Right ventricle myocardium superior (tissue), 1 donor: ENCODE results near the gene TMEM50B. TPM values are rescaled to one million over a fixed set of nuclear protein-coding genes. Genes with fewer than 3 reads are reported as not detected.
A peak's percentile ranks its signal among the peaks of the same experiment; 100 is the strongest.
"Not testable (repeated sequence)": the region's sequence is repeated elsewhere in the genome, so short reads cannot be mapped to it uniquely, and the experiment has no call there.

Experiments used
- ATAC-seq: fragments of 200-7000 bp; cut with Tn5 transposase; one replicate; pipeline ENCODE4 v1.9.1; 2020; ENCODE audit warnings: mild to moderate bottlenecking; ENCODE audit not compliant: poor library complexity
- DNase-seq: peaks from one replicate; pipeline ENCODE4 v3.0.0-alpha.2; 2020
- intact Hi-C: fragments of 100-400 bp; cut with DNase I; formaldehyde crosslinking; loops from one replicate; pipeline ENCODE4 v1.11.2; 2022
- long read RNA-seq: library from polyadenylated mRNA; unstranded; transcript quantifications from one replicate; pipeline ENCODE4 v2.0.0, GENCODE V29; 2021
- total RNA-seq: library from RNA; stranded (reverse); fragmentation: NEBNext Ultra II Directional; extraction: Animal tissue kit (Norgen Biotek cat#: 25700); gene quantifications from one replicate; pipeline ENCODE4 v1.2.1, GENCODE V29; 2021
- donor health status: DM: no; HTN: yes; CAD: no; lungs with severe emphysema.

The TMEM50B gene
- total RNA-seq, result 33.9 TPM
- long read RNA-seq, transcript TMEM50B-210 (7 exons, 2,375 nt), result major isoform, 141 of 176 reads
- long read RNA-seq, partial matches to known transcripts, result 3 of 176 reads
- long read RNA-seq, other reads (novel, unspliced or antisense), result 25 of 176 reads

DNA sequence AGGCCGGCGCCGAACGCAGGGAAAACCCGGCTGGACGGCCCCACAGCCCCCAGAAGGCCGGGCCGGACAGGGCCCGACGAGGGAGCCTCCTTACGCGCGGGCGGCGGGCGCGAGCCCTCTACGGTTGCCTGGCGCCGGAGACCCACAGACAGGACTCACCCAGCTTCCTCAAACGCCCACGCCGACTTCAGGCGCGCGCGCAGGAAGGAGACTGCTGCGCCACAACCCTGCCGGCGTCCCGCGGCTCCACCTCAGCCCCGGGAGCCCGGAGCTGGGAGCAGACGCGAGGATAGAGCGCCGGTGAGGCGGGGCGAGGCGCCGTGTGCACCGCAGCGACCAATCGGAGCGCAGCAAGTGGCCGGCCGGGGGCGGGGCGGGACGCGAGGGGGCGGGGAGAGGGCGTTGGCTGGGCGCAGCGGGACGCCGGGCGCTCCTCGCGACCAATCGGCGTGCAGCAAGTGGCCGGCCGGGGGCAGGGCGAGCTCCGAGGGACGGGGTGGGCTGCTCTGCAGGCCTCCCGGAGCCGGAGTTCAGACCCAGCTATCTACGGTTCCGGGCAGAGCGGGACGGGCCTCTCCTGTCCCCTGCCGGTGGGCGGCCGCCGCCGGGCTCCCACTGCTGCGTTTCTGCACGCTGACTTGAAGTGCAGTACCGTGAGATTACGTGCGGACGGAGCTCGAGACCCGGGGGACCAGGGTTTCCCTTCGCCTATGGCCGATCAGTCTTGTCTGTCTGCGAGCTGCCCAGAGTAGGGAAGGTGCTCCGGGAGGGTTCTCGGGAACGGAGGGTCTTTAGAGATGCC is at the start of gene TMEM50B:
Gene TMEM50B, minus strand, starts transcription at position 296 of the 802 bp plus-strand sequence. CDS start 11,089 bp downstream, outside the sequence.
- ATAC-seq, result peak; percentile 98
- DNase-seq, result peak; percentile 97
- intact Hi-C loops, result no loop called here

DNA sequence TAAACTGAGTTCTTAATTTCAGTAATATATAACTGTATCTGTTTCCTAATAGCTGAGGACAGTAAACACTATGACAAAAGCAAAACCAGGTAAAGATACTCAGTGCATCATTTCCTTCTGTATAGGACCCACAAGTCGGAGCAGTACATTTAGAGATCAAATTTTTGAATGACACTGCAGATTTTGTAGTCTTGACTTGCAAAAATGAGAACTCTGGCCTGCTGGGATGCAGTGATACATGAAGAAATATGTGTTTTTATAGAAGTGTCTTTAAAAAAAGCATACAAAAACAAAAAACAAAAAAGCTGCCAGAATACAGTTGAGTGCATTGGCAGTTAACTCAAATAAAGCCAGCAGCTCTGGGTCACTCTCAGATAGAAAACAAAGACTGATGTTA is 43.2 kb upstream of the TMEM50B start:
- DNase-seq, result no peak
- intact Hi-C loops, result no loop called here

DNA sequence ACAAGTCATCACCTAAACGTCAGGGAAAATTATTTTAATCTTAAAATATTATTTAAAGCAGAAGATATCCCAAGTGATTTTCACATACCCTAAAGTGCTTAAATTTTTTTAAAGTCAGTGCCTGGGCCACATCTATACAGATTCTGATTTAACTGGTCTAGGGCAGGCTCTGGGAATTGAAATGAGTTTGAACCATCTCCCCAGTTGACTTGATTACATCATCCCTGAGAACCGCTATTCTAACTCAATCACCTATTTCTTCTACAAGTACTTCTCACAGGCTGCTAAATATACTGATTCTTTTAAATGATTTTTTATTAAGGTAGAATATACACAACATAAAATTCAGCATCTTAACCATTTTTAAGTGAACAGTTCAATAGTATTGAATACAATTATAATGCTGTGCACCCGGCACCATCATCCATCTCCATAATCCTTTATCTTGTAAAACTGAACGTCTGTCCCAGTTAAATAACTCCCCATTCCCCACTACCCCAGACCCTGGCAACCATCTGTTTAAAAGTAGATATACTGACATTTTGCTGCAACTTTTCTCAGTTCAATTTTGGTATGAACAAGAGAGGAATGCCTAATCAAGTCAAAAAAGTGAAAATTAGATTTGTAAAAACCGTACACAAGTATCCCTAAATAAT is 42.7 kb upstream of the TMEM50B start:
- DNase-seq (no peak), ATAC-seq (no peak)
- intact Hi-C loops, result no loop called here

More for the DNA sequence above, 43.2 kb upstream of the TMEM50B start:
- ATAC-seq, result no peak

DNA sequence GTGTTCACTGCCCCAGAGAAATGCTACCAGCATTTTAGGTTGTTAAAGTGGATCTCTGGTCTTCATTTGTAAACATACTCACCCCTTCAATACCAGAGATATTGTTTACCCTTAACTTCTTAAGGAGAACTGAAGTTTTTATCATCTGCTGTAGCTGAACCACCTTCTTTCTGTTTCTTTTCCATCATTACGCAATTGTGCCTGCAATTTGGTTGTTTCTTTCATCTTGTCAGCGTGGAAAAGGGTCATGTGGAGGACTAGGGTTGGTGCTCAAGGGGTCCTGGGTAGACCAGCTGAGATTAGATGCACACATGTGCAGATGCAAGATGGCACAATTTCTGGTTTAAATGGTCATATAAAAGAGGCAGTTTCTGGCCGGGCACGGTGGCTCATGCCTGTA is 39.1 kb upstream of the TMEM50B start:
- ATAC-seq (no peak), DNase-seq (no peak)
- intact Hi-C loops, result no loop called here

DNA sequence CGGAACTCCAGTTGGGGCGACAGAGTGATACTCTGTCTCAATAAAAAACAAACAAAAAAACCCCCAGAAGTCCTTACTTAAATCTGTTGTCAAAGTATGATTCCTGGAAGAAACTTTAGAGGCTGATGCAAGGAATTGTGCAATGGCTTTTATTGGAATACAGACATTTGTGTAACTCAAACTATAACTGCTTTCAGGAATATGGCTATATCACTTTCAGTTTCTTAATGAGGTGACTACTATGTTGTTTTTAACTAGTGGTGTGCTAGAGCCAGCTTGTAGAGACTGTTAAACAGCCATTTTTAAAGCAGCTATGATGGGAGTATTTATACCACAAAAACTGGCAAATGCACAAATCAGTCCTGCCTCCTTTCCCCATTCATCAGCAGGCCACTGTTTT is 34.5 kb upstream of the TMEM50B start:
- intact Hi-C loops, result no loop called here
- no peak for ATAC-seq
- no peak for DNase-seq

DNA sequence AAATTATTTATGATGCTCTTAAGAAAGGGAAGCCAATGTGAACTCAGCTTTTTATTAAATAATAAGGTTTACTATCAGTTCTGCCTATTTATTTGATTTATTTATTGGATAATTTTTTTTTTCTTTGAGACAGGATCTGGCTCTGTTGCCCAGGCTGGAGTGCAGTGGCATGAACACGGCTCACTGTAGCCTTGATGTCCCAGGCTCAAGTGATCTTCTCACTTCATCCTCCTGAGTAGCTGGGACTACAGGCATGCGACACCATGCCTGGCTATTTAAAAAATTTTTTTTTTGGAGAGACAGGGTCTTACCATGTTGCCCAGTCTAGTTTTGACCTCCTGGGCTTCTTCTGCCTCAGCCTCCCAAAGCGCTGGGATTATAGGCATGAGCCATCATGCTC is 32.7 kb upstream of the TMEM50B start:
- ATAC-seq (no peak), DNase-seq (no peak)
- intact Hi-C loops, result no loop called here

DNA sequence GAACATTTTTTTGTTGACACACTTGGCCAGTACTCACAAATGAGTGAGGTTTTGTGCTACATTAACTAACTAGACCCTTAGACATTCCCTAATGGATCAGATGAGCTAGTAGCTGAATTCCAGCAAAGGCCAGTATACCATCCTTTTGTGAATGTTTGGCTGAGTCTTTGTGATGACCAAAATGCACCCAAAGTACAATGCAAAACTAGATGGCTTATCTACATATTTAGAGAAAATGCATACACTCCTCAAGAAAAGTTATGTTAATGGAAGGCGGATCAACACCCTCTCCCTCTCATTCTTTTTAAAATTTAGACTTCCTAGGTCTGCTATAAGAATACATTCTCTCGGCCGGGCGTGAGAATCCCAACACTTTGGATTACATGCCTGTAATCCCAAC is 31.9 kb upstream of the TMEM50B start:
- intact Hi-C loops, result no loop called here
- DNase-seq (no peak), ATAC-seq (no peak)

DNA sequence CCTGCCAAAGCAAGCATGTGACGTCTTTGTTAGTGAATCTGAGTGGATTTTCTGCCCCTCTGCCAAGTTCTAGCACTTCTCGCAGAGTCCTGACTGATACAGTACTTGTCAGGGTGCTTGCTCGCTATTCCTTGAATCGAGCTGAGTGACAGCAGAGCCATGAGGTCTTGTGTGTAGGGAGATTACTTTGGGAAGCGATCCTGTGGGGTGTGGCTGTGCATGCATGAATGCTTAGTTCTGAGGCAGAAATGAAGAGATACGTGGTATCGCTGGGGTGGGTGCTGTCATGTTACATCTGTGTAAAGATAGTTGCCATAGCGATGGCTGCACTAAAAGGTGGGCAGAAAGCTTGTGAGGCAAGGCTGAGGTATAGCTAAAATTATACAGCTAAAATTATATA is 31.1 kb upstream of the TMEM50B start:
- ATAC-seq (no peak), DNase-seq (no peak)
- intact Hi-C loops, result no loop called here

DNA sequence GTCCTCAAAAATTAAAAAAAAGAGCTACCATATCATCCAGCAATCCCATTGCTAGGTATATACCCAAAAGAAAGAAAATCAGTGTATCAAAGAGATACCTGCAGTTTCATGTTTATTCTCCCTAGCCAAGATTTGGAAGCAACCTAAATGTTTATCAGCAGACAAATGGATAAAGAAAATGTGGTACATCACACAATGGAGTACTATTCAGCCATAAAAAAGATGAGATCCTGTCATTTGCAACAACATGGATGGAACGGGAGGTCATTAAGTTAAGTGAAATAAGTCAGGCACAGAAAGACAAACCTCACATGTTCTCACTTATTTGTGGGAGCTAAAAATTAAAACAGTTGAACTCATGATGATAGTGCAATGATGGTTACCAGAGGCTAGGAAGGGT is 27.2 kb upstream of the TMEM50B start:
- ATAC-seq, intact Hi-C loops: not testable (repeated sequence)

DNA sequence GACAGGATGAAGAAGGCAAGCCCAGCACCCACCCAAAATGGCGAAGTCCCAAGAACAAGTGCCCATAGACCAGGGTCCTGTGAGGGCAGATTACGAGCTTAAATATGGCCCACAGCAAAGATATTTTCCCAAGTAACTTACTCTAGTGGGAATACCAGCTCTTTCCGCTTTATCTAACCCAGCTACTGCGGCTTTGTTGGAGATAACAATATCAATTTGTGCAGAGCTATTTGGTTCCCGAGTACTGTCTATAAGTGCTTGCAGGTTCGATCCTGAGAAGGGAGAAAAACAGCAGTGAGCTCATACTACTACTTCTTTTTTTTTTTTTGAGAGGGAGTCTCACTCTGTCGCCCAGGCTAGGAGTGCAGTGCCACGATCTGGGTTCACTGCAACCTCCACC is 26.1 kb upstream of the TMEM50B start:
- ATAC-seq (no peak), DNase-seq (no peak)
- intact Hi-C loops, result no loop called here

More for the DNA sequence above, 27.2 kb upstream of the TMEM50B start:
- not testable (repeated sequence) for DNase-seq

DNA sequence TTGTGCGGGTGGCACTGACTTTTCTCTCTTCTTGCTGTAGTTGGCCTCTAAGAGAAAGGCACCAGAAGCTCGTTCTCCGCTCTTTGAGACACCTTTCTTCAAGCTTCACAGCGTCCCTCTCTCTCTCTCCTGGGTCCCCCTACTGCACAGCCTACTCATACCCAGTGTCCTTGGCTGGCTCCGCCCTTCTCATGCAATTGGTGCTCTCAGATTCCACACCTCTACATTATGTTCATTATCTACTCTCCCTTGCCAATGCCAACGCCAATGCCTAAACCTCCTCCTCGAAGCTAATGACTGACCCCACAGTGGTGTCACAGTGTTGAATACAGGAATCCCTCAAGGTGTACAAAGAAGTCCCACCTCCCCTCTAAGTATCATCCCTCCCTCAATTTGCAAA is 16.6 kb upstream of the TMEM50B start:
- intact Hi-C loops, result no loop called here
- ATAC-seq, result no peak
- no peak for DNase-seq

DNA sequence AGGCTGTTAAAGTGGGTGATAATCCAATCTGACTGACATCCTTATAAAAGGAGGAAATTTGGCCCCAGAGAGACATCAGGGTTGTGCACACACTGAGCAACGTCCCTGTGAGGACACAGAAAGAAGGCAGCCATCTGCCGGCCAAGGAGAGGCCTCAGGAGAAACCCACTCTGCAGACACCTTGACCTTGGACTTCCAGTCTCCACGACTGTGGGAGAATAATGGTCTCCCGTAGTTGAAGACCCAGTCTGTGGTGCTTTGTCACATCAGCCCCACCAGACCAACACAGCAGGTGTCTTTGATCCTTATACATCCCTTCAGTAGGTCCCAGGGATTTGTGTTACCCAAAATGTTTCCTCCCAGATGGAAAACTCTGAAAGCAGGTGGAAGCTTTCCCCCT is 16.0 kb upstream of the TMEM50B start:
- intact Hi-C loops, result no loop called here
- no peak for DNase-seq
- no peak for ATAC-seq

DNA sequence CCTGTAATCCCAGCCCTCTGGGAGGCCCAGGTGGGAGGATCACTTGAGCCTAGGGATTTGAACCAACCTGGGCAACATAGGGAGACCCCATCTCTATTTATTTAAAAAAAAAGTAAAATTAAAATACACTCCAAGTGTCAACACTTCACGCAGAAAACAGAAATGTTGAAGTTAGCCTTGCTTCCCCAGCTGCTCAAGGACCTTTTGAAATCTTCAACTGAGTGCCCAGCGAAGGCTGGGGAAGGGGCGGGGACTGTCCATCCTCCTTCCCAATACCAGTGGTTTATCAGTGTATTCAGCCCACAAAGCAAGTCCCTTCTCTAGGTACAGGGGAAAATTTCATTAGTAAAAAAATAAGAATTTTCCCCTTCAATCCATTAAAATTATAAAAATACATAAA is 14.0 kb upstream of the TMEM50B start:
- no peak for ATAC-seq
- intact Hi-C loops, result no loop called here

DNA sequence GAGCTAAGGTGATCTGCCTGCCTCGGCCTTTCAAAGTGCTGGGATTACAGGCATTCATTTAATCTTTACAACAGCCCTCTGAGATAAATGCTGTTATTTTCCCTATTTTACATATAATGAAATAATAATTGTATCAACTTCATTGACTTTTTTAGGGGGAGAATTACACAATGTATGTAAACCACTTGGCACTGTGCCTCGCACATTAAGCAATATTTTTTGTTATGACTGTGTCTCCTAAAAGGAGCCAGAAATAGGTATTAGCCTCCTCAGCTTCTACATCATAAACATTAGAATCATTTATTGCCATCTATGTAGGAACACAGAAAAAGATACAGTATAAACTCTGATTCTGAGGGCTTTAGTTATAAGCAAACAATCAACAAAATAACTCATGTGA is 12.8 kb upstream of the TMEM50B start:
- intact Hi-C loops, result no loop called here
- no peak for ATAC-seq
- no peak for DNase-seq

More for the DNA sequence above, 14.0 kb upstream of the TMEM50B start:
- DNase-seq, result no peak

DNA sequence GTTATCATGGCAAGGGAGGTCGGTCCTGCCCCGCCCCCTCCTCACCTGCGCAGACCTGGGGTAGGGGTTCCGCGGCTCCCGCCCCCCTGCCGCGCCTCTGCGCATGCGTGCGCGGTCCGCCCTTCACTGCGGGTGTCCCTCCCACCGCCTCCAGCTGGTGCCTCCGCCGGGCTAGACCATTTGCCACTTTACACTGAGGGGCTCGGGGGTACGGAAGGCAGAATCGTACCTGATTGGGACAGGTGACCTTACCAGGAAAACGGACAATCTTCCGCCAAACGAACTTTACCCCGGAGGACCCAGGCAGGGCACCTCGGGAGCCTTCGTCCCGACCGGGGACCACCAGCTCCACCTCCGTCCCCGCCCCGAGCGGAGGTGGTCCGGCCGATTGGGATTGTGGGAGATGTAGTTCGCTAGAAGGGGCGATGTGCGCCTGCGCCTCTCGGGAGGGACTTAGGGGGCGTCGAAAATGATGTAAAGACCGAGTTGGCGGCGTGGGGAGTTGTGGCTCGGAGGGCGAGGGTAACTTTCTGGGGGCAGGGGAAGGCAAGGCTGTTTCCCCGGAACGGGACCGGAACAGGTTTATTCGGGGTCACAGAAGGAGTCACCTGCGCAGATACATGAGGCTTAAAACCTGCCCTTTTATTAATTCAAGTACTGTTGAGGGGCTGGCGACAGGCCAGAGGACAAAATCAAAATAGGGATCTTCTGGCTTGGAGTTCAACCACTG is 11.8 kb upstream of the TMEM50B start, which contains the start of gene DNAJC28:
Gene DNAJC28, minus strand, starts transcription at position 344 of the 730 bp plus-strand sequence. CDS start 2,323 bp downstream, outside the sequence.
- intact Hi-C loops, result no loop called here
- peak; percentile 96 for DNase-seq
- peak; percentile 99 for ATAC-seq

DNA sequence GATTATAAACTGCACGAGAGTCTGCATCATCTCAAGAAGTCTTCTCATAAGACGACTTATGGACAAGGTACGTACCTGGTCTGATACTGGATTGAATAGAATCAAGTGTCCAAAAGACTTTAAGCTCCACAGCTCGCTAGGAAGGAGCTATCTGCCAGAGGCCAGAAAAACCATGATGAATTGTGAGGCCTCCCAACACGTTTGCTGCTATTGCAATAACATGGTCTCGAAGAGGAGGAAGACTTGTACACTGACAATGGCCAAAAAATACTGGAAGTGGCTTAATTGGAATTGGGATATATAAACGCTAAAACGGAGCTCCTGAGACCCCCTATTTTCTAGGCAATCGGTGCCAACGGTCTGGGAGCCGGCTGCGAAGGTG is 11.2 kb upstream of the TMEM50B start:
- DNase-seq, result no peak
- intact Hi-C loops, result no loop called here
- peak; percentile 5 for ATAC-seq

DNA sequence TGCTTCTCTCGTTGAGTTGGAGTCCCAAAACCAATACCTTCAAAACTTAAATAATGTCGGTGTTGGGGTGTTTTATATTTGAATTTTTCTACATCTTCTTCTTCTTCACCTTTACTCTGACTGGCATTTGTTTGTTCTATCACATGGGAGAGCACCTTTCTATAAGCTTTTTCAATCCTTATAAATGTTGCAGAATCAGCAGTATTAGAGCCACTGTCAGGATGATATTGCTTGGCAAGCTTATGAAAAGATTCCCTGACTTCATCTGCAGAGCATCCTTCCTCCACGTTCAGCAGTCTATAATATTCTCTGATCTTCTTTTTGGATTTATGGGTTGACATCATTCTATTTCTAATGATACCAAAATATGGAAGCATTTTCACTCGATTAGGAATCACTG is 9.2 kb upstream of the TMEM50B start:
- DNase-seq, result no peak
- no peak for ATAC-seq
- intact Hi-C loops, result no loop called here

DNA sequence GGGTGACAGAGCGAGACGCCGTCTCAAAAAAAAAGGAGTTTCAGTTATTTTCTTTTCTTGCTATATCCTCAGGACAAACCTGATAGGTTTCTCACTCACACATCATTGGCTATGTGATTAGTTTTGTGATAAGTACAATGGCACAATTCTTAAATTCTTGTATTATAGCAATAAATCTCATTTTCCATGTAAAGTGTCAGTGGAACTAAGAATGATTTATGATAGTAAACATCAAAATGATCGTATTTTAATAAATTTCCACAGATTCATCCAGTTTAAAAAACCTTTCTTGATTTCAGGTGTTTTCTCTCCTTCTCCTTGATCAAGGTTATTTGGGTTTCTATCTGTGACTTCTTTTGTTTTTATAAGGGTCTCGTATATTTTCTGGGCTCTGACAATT is 8.2 kb upstream of the TMEM50B start:
- DNase-seq (no peak), ATAC-seq (no peak)
- intact Hi-C loops, result no loop called here

DNA sequence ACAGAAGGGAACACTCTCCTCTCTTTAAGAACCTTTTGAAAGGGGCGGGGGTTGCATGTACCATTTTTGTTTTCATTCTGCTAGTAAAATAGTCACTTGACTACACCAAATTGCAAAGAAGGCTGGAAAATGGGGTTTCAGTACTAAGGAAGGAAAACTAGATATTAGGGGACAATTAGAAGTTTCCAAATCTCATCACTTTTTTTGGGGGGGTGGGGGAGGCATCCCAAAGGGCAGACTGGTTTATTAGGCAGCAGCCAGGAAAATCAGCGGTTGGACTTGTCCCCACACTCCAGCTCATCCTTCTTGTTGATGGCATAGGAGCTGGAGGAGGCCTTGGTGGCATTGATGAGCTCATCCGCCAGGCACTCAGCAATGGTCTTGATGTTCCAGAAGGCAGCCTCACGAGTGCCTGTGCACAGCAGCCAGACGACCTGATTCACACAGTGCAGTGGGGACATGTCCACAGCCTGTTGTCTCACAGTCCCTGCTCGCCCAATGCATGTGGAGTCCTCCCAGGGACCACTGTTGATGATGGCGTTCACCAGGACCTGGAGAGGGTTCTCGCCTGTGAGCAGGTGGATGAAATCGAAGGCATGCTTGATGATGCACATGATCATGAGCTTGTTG is 1.7 kb upstream of the TMEM50B start:
- intact Hi-C loops, result no loop called here
- DNase-seq (no peak), ATAC-seq (no peak)
